Measurements from ENCODE around the gene SBF2.
A peak's percentile ranks its signal among the peaks of the same experiment; 100 is the strongest.

SBF2 gene

DNA sequence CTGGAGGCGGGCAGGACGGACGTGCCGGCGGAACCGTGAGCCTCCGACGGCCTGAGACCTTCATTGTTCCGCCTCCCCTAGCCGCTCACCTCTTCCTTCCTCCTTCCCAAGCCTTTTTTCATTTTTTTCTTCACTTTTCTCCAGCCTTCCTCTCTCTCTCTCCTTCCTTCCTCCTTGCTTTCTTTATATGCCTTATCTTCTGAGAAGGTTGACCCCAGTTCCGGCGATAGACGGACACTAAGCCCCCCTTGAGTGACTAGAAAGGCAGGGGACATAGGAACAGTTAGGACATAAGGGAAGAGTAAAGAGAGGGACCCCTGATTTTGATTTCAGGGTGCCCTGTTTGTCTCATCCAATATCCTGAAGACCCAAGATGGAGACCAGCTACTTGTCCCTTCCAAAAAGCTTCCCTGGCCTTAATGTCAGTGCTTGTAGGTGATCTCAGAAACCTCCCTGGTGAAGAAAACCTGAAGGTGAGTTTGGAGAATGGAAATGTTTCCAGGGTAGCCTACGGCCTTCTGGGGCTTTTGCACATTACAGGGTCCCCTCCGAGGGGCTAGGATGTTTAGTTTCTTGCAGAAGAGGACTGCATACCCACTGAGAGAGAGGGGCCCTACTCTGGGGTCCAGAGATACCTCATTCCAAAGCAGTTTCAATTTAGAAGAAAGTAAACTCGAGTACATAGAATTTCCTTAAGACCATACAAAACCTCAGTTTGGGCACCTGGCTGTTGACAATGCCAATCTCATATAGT is 14.4 kb upstream of the SBF2 start:
- no peak overlapping the region for H2AFZ ChIP-seq (ENCODE audit: low read length)
- 0 out of 2 replicates have a peak, but pooled peaks cover 7% of the 10 kb centered on the region for H4K20me1 ChIP-seq (ENCODE audit: insufficient read depth, low read length)
- H3K9me3 ChIP-seq (replicated peaks; ENCODE audit: insufficient read depth, low read length) = no peaks in the 10 kb centered on the region
- peak; percentile 21 for DNase-seq
- peak overlapping the region; percentile 96 for H3K4me3 ChIP-seq (ENCODE audit: low read length)
- peaks cover 41% of the 10 kb centered on the region for H3K4me1 ChIP-seq (ENCODE audit: low read length)
- H3K79me2 ChIP-seq (ENCODE audit: low read length) = peaks cover 57% of the 10 kb centered on the region
- no peaks in the 10 kb centered on the region for H3K27me3 ChIP-seq (replicated peaks; ENCODE audit: insufficient read depth, low read length)
- H3K9me2 ChIP-seq (replicated peaks; ENCODE audit: insufficient read depth, low read length) = no peaks in the 10 kb centered on the region
- peak overlapping the region; percentile 95 for H3K4me2 ChIP-seq (ENCODE audit: low read depth, low read length)
- peaks cover 95% of the 10 kb centered on the region for H3F3A ChIP-seq (ENCODE audit: insufficient read depth, low read length)
- H3K36me3 ChIP-seq (replicated peaks; ENCODE audit: insufficient read depth, low read length) = peaks cover 17% of the 10 kb centered on the region
- TF ChIP-seq EZH2phosphoT487 (IDR thresholded peaks at IDR 0.05; ENCODE audit: low read length) (no peak), EZH2 (optimal IDR thresholded peaks at IDR 0.05; ENCODE audit: low read depth, low read length) (no peak)
- TF ChIP-seq, protein P1, sequence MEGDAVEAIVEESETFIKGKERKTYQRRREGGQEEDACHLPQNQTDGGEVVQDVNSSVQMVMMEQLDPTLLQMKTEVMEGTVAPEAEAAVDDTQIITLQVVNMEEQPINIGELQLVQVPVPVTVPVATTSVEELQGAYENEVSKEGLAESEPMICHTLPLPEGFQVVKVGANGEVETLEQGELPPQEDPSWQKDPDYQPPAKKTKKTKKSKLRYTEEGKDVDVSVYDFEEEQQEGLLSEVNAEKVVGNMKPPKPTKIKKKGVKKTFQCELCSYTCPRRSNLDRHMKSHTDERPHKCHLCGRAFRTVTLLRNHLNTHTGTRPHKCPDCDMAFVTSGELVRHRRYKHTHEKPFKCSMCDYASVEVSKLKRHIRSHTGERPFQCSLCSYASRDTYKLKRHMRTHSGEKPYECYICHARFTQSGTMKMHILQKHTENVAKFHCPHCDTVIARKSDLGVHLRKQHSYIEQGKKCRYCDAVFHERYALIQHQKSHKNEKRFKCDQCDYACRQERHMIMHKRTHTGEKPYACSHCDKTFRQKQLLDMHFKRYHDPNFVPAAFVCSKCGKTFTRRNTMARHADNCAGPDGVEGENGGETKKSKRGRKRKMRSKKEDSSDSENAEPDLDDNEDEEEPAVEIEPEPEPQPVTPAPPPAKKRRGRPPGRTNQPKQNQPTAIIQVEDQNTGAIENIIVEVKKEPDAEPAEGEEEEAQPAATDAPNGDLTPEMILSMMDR (IDR thresholded peaks at IDR 0.05; ENCODE audit: low read length) = no peak
- H3K9ac ChIP-seq (ENCODE audit: low read length) = peak overlapping the region; percentile 97
- peak overlapping the region; percentile 97 for H3K27ac ChIP-seq (ENCODE audit: low read length)

DNA sequence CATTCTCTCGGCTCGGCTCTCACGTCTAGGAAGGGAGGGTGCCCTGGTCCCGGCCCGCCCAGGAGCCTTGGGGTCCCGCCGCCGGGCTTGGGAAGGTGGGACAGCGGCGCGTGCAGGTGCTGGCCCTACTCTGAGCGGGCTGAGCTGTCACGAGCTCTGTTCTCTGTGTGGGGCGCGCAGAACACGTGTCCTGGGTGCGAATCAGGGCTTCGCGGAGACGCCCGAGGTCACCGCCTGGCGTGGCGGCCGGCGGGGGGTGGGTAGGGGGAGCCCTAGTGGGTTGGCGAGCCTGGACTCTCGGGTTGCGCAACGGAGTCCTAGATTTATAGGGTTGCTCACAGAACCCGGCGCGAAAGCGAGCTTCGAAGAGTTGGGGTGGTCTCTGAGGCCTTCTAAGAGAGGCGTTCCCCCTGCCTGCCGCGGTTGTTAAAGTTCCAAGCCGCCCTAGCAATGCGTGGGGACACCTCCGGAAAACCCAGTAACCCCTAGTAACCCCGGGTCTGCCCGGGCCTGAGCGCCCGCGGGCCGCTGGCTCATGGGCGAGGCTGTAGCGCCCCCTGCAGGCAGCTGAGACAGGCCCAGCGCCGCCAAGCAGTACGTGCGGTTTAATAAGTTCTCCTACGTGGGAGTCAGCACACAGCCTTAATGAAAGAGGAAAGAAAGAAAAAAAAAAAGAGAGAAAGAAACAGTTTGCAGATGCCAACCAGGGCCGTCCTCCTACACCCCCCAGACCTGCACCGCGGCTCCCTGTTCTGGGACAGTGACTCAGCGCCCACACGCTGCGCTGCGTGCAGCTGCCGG is 13.6 kb upstream of the SBF2 start:
- H3F3A ChIP-seq (ENCODE audit: insufficient read depth, low read length) = peaks cover 98% of the 10 kb centered on the region
- DNase-seq = peak; percentile 92
- peaks cover 65% of the 10 kb centered on the region for H3K79me2 ChIP-seq (ENCODE audit: low read length)
- no peaks in the 10 kb centered on the region for H3K27me3 ChIP-seq (replicated peaks; ENCODE audit: insufficient read depth, low read length)
- H3K4me2 ChIP-seq (ENCODE audit: low read depth, low read length) = peak overlapping the region; percentile 95
- H3K4me1 ChIP-seq (ENCODE audit: low read length) = peaks cover 41% of the 10 kb centered on the region
- 0 out of 2 replicates have a peak, but pooled peaks cover 7% of the 10 kb centered on the region for H4K20me1 ChIP-seq (ENCODE audit: insufficient read depth, low read length)
- no peaks in the 10 kb centered on the region for H3K9me2 ChIP-seq (replicated peaks; ENCODE audit: insufficient read depth, low read length)
- peaks cover 17% of the 10 kb centered on the region for H3K36me3 ChIP-seq (replicated peaks; ENCODE audit: insufficient read depth, low read length)
- H3K9me3 ChIP-seq (replicated peaks; ENCODE audit: insufficient read depth, low read length) = no peaks in the 10 kb centered on the region
- H3K9ac ChIP-seq (ENCODE audit: low read length) = peak overlapping the region; percentile 97
- H3K27ac ChIP-seq (ENCODE audit: low read length) = peak overlapping the region; percentile 97
- TF ChIP-seq EZH2phosphoT487 (IDR thresholded peaks at IDR 0.05; ENCODE audit: low read length) = no peak
- TF ChIP-seq, protein P1 (IDR thresholded peaks at IDR 0.05; ENCODE audit: low read length) = peak; percentile 98
- H3K4me3 ChIP-seq (ENCODE audit: low read length) = peak overlapping the region; percentile 96
- H2AFZ ChIP-seq (ENCODE audit: low read length) = no peak overlapping the region

DNA sequence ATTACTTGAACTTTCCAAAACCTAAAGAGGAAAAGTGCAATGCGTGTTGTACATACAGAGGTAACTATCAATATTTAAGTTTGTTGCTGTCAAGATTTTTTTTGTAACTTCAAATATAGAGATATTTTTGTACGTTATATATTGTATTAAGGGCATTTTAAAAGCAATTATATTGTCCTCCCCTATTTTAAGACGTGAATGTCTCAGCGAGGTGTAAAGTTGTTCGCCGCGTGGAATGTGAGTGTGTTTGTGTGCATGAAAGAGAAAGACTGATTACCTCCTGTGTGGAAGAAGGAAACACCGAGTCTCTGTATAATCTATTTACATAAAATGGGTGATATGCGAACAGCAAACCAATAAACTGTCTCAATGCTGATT is 13.0 kb upstream of the SBF2 start:
- DNase-seq = no peak
- H4K20me1 ChIP-seq (ENCODE audit: insufficient read depth, low read length) = 0 out of 2 replicates have a peak, but pooled peaks cover 7% of the 10 kb centered on the region
- no peaks in the 10 kb centered on the region for H3K9me2 ChIP-seq (replicated peaks; ENCODE audit: insufficient read depth, low read length)
- H3K27me3 ChIP-seq (replicated peaks; ENCODE audit: insufficient read depth, low read length) = no peaks in the 10 kb centered on the region
- H3F3A ChIP-seq (ENCODE audit: insufficient read depth, low read length) = peaks cover 98% of the 10 kb centered on the region
- peak overlapping the region; percentile 97 for H3K27ac ChIP-seq (ENCODE audit: low read length)
- H3K79me2 ChIP-seq (ENCODE audit: low read length) = peaks cover 66% of the 10 kb centered on the region
- peak overlapping the region; percentile 97 for H3K9ac ChIP-seq (ENCODE audit: low read length)
- TF ChIP-seq EZH2 (optimal IDR thresholded peaks at IDR 0.05; ENCODE audit: low read depth, low read length) = no peak
- TF ChIP-seq, protein P1 (IDR thresholded peaks at IDR 0.05; ENCODE audit: low read length) = no peak
- no peak for TF ChIP-seq EZH2phosphoT487 (IDR thresholded peaks at IDR 0.05; ENCODE audit: low read length)
- no peaks in the 10 kb centered on the region for H3K9me3 ChIP-seq (replicated peaks; ENCODE audit: insufficient read depth, low read length)
- H3K4me1 ChIP-seq (ENCODE audit: low read length) = peaks cover 35% of the 10 kb centered on the region
- peak overlapping the region; percentile 95 for H3K4me2 ChIP-seq (ENCODE audit: low read depth, low read length)
- no peak overlapping the region for H2AFZ ChIP-seq (ENCODE audit: low read length)
- peaks cover 17% of the 10 kb centered on the region for H3K36me3 ChIP-seq (replicated peaks; ENCODE audit: insufficient read depth, low read length)
- peak overlapping the region; percentile 96 for H3K4me3 ChIP-seq (ENCODE audit: low read length)
